HUES64 (cell line): ENCODE measurements around the gene HMG20A.

Source experiments
- H3K27ac ChIP-seq: 2 replicates; pipeline ENCODE4 v1.7.0; 2013; ENCODE audit warnings: low read depth, low read length, inconsistent platforms
- H3K27me3 ChIP-seq: 2 replicates; pipeline ENCODE4 v1.6.1; 2013; ENCODE audit warnings: mild to moderate bottlenecking, low read length; ENCODE audit not compliant: insufficient read depth
- H3K36me3 ChIP-seq: 2 replicates; pipeline ENCODE4 v1.6.1; 2013; ENCODE audit warnings: mild to moderate bottlenecking, low read length; ENCODE audit not compliant: insufficient read depth
- H3K4me1 ChIP-seq: 2 replicates; pipeline ENCODE4 v1.6.1; 2013; ENCODE audit warnings: mild to moderate bottlenecking, low read length, moderate library complexity; ENCODE audit not compliant: insufficient read depth
- H3K4me3 ChIP-seq: 2 replicates; pipeline ENCODE4 v1.5.1; 2013; ENCODE audit warnings: mild to moderate bottlenecking, low read length, moderate library complexity
- H3K9ac ChIP-seq: 2 replicates; pipeline ENCODE4 v1.6.1; 2013; ENCODE audit warnings: mild to moderate bottlenecking, low read depth, low read length
- H3K9me3 ChIP-seq: 2 replicates; pipeline ENCODE4 v1.6.1; 2013; ENCODE audit warnings: low read depth, low read length; ENCODE audit not compliant: insufficient read depth
- WGBS: fragments of 150-250, 120-280 bp; methylation state at CpG from one replicate; pipeline ENCODE4 v1.1.7; 2013; ENCODE audit warnings: missing lambda C conversion rate; 5-methylcytosine and 5-hydroxymethylcytosine counted together

Gene HMG20A

GRCh38 chr15:77533578-77534430 is 113.1 kb downstream of the HMG20A start:
- peaks cover 41% of the 10 kb centered on the region for H3K4me1 ChIP-seq
- no peak overlapping the region for H3K27ac ChIP-seq
- H3K4me3 ChIP-seq = no peak overlapping the region
- H3K27me3 ChIP-seq = no peaks in the 10 kb centered on the region
- no peaks in the 10 kb centered on the region for H3K9me3 ChIP-seq
- WGBS = 20% methylated on average over 12 of the region's 13 CpGs
- H3K36me3 ChIP-seq = no peaks in the 10 kb centered on the region
- H3K9ac ChIP-seq = no peak overlapping the region
